Measurements from ENCODE around the gene SMIM43.

Gene SMIM43

DNA sequence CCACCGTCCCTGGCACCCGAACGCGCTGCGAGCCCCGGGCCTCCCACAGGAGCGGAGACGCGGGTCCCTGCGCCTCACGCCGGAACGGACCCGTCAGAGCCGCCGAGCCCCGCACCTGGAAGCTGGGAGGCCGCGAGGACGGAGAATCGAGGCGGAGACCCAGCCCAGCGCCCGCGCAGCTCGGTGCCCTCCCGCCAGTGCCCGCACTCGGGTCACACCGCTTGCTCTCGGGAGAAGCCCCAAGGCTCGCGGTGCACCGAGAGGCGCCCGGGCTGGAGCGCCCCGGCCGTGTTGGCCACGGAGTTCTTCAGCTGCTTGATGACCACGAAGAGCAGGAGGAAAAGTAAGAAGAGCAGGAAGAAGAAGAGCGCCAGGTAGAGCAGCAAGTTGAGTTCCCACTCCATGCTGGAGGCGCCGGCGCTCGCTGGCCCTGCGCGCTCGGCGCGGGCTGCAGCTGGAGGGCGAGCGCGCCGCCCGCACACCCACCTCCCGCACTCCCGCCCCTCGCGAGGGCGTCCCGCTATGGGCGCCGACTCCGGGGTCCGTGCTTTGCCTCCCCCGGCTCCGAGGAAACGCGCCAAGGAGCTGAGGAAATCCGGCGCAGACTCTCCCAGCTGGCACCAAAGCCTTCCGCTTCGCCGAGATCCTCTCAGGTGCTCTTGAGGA lies at the start of gene SMIM43:
Gene SMIM43 (minus strand): TSS at position 463 of the 666 bp plus-strand sequence. CDS start 59 bp downstream, at position 404.
- no peak for DNase-seq (ENCODE audit: extremely low spot score)
- ChIA-PET CTCF (interaction anchor here (1.2 to 1.8 kb wide), 3 partner anchors 9 to 13 kb away, joined by 3 to 6 read pairs (median 4); no protein-coding TSS in a partner anchor), POLR2A (no interaction called here)
- TF ChIP-seq, protein P1, sequence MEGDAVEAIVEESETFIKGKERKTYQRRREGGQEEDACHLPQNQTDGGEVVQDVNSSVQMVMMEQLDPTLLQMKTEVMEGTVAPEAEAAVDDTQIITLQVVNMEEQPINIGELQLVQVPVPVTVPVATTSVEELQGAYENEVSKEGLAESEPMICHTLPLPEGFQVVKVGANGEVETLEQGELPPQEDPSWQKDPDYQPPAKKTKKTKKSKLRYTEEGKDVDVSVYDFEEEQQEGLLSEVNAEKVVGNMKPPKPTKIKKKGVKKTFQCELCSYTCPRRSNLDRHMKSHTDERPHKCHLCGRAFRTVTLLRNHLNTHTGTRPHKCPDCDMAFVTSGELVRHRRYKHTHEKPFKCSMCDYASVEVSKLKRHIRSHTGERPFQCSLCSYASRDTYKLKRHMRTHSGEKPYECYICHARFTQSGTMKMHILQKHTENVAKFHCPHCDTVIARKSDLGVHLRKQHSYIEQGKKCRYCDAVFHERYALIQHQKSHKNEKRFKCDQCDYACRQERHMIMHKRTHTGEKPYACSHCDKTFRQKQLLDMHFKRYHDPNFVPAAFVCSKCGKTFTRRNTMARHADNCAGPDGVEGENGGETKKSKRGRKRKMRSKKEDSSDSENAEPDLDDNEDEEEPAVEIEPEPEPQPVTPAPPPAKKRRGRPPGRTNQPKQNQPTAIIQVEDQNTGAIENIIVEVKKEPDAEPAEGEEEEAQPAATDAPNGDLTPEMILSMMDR (IDR thresholded peaks at IDR 0.05; ENCODE audit: control extremely low read depth, extremely low read depth, low read depth, missing control alignments) = no peak

DNA sequence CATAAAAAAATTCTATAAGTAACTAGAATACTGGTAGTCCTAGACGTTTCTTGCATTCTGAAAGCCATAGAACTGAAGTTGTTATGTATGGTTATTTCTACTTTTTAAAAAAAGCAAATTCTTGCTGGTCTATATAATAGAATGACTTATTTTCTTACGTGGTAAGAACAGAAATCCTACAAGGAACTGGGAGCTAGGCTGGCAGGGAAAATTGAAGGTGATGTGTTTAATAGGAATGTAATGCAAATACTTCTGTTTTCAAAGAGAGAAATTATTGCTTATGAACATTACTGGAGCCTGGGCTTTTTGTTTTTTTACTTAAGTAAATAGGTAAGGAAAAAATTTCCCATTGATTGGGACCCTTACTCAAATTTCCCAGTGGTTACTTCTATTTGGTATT lies 49.8 kb upstream of the SMIM43 start:
- CTCF ChIA-PET = no interaction called here

DNA sequence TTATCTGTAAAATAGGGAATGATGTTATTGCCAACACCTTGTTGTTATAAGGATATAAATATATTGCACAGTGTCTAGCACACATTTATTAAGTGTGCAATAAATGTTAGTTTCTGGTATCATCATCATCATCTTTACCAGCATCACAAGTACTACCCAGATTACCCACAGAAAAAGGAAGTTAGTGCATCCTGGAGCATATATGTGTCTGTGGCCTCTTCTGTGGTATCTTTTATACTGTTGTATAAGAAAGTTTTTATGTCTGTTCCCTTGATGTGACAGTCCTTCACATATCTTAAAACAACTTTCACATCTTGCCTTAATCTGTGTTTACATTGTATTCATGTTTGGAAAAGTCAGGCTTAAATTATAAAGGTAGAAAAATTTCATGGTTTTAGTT lies 46.2 kb upstream of the SMIM43 start:
- POLR2A ChIA-PET = no interaction called here
- TF ChIP-seq, protein P1 (IDR thresholded peaks at IDR 0.05; ENCODE audit: control extremely low read depth, extremely low read depth, low read depth, missing control alignments) = no peak
- DNase-seq (ENCODE audit: extremely low spot score) = no peak
- CTCF ChIA-PET = interaction anchor here (1.7 to 2.4 kb wide), 2 partner anchors 10 to 13 kb away, joined by 5 to 9 read pairs; partner anchors contain the start of gene CCNA2

More for the DNA sequence above, 49.8 kb upstream of the SMIM43 start:
- DNase-seq (ENCODE audit: extremely low spot score) = no peak
- POLR2A ChIA-PET = no interaction called here
- TF ChIP-seq, protein P1 (IDR thresholded peaks at IDR 0.05; ENCODE audit: control extremely low read depth, extremely low read depth, low read depth, missing control alignments) = no peak

DNA sequence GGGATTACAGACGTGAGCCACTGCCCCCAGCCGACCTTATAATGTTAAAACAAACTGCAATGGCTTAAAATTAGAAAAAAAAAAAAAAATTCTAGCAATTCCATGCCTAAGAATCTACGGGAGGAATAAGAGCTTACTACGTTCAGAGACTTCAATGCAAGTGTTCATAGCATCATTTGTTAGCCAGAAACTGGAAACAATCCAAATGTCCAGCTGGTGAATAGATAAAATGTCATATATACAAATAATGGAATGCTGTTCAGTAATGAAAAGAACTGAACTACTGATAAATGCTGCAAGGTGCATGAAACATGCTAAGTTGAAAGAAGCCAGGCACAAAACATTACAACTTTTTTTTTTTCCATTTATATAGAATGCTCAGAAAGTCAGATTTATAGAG lies 41.4 kb upstream of the SMIM43 start:
- TF ChIP-seq, protein P1 (IDR thresholded peaks at IDR 0.05; ENCODE audit: control extremely low read depth, extremely low read depth, low read depth, missing control alignments) = no peak
- ChIA-PET POLR2A (no interaction called here), CTCF (no interaction called here)
- no peak for DNase-seq (ENCODE audit: extremely low spot score)

DNA sequence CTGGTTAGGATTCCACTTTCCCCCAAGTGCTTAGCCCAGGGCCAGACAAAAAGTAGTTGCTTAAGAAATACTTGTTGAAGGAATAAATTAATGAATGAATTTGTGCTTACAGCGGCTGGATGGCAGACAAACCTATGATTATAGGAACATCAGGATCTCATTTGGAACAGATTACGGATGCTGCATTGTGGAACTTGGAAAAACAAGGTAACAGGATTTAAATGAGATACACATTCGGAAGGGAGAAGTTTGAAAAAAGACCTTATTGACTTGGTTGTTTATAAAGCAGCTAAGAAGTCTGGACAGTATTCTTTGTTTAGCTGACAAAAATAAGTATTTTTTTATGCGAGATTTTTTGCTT lies 36.7 kb upstream of the SMIM43 start:
- POLR2A ChIA-PET = no interaction called here

DNA sequence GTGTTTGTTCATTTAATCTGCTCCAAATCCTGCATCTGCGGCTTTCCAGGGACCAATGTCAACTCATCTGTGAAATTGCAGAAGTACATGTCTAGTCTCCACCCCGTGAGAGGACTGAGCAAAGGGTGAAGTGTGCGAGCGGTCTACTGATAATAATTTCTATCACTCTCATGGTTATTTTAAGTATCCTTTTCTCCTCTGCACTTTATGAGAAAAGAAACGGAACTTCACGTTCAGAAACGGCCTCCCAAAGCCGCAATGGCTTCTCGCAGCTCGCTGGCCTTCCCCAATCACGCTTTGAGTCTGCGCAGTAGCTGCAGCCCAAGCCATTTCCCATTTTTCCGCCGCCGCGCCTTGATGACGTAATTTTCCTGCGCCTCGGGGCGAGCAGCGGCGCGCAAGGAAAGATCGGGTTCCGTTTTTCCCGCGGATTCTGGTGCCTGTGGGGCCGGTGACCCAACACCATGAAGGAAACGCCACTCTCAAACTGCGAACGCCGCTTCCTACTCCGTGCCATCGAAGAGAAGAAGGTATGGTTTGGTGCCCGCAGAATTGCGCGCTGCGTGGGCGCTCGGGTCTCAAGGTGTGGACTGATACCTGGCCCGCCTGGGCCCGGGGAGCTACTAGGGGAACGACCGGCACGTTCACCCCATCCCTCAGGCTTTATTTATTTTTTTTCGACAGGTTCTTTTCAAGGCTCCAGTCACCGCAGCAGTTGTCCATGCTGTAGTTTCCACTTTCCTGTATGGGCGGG lies 36.2 kb upstream of the SMIM43 start, which contains the start of gene EXOSC9:
Gene EXOSC9 (plus strand): TSS at position 363 of the 754 bp plus-strand sequence. CDS start 102 bp downstream, at position 465.
- CTCF ChIA-PET = interaction anchor here (0.6 to 0.7 kb wide), 2 partner anchors 14 to 43 kb away, joined by 3 read pairs; no protein-coding TSS in a partner anchor

More for the DNA sequence above, 36.7 kb upstream of the SMIM43 start:
- CTCF ChIA-PET = no interaction called here
- no peak for DNase-seq (ENCODE audit: extremely low spot score)
- TF ChIP-seq, protein P1 (IDR thresholded peaks at IDR 0.05; ENCODE audit: control extremely low read depth, extremely low read depth, low read depth, missing control alignments) = no peak

More for the DNA sequence above, 36.2 kb upstream of the SMIM43 start, which contains the start of gene EXOSC9:
- DNase-seq (ENCODE audit: extremely low spot score) = peak; percentile 86
- TF ChIP-seq, protein P1 (IDR thresholded peaks at IDR 0.05; ENCODE audit: control extremely low read depth, extremely low read depth, low read depth, missing control alignments) = no peak
- POLR2A ChIA-PET = no interaction called here
